H1 (cell line): Measurements from ENCODE around the gene SLC6A17. TPM values are rescaled to one million over a fixed set of nuclear protein-coding genes. Genes with fewer than 3 reads are reported as not detected.

Experiments used
- CTCF ChIA-PET: fragments of 300-600 bp; sonication (Branson Sonifier 250); formaldehyde crosslinking; loops from one replicate; lab custom pipeline; 2021; ENCODE audit not compliant: partially characterized antibody; lab: Charles Lee
- POLR2A ChIA-PET: fragments of 300-600 bp; sonication (Branson Sonifier 250); formaldehyde crosslinking; loops from one replicate; lab custom pipeline; 2021; ENCODE audit warnings: inconsistent platforms; ENCODE audit not compliant: partially characterized antibody; lab: Charles Lee
- DNase-seq, 2 experiments: peaks; one replicate each; pipeline versions ENCODE4 v3.0.0 to v3.0.0-alpha.2; 2010 to 2022; ENCODE audit warnings: low spot score in 2 of 2, low read depth in 1 of 2, mixed read lengths in 1 of 2
- FAIRE-seq: peaks from 2 replicates; lab custom pipeline; 2011; peaks lifted over from hg19 to GRCh38; lab: Jason Lieb, UNC
- H2AFZ ChIP-seq: 2 replicates; pipeline ENCODE4 v1.8.1; 2012; ENCODE audit warnings: low read length, inconsistent platforms
- H2AK5ac ChIP-seq: 2 replicates; pipeline ENCODE4 v1.6.1; 2013; ENCODE audit warnings: low read depth, low read length
- H2BK120ac ChIP-seq: replicated peaks from 2 replicates; pipeline ENCODE3; 2013; ENCODE audit warnings: low read depth, low read length, inconsistent platforms
- H2BK12ac ChIP-seq: 2 replicates; pipeline ENCODE4 v1.6.1; 2013; ENCODE audit warnings: low read depth, low read length
- H2BK15ac ChIP-seq: 2 replicates; pipeline ENCODE4 v1.6.1; 2013; ENCODE audit warnings: low read length
- H2BK20ac ChIP-seq: 2 replicates; pipeline ENCODE4 v1.6.1; 2013; ENCODE audit warnings: low read length
- H2BK5ac ChIP-seq: 2 replicates; pipeline ENCODE4 v1.6.1; 2013; ENCODE audit warnings: low read depth, low read length
- H3K14ac ChIP-seq: 2 replicates; pipeline ENCODE4 v1.6.1; 2013; ENCODE audit warnings: inconsistent platforms; ENCODE audit not compliant: insufficient read length
- H3K18ac ChIP-seq: 2 replicates; pipeline ENCODE4 v1.6.1; 2013; ENCODE audit warnings: low read length; ENCODE audit errors: extremely low read depth
- H3K23ac ChIP-seq: 2 replicates; pipeline ENCODE4 v1.6.1; 2013; ENCODE audit warnings: inconsistent platforms; ENCODE audit not compliant: insufficient read length
- H3K23me2 ChIP-seq: 2 replicates; pipeline ENCODE4 v1.6.1; 2013; ENCODE audit warnings: low read depth, low read length
- H3K27ac ChIP-seq: 2 replicates; pipeline ENCODE4 v1.6.1; 2011; ENCODE audit warnings: low read depth, low read length, inconsistent platforms
- H3K27me3 ChIP-seq, 4 experiments: replicated peaks in 1 of 4; 1 replicate in 1 of 4; 2 replicates in 3 of 4; pipeline versions ENCODE4 v1.6.1 to v1.8.1; 2011 to 2013; ENCODE audit warnings: low read length in 3 of 4, mild to moderate bottlenecking in 3 of 4, inconsistent platforms in 2 of 4, mixed read lengths in 2 of 4, moderate library complexity in 1 of 4; ENCODE audit not compliant: control insufficient read depth in 3 of 4, insufficient read depth in 3 of 4; ENCODE audit errors: extremely low read depth in 1 of 4
- H3K36me3 ChIP-seq, 4 experiments: 2 replicates each; pipeline versions ENCODE4 v1.6.1 to v1.8.1; 2011 to 2013; ENCODE audit warnings: mild to moderate bottlenecking in 4 of 4, low read length in 3 of 4, moderate library complexity in 2 of 4, control low read depth in 1 of 4, inconsistent platforms in 1 of 4; ENCODE audit not compliant: insufficient read depth in 4 of 4, control insufficient read depth in 2 of 4
- H3K4ac ChIP-seq: replicated peaks from 2 replicates; pipeline ENCODE3; 2013; ENCODE audit warnings: low read length, low read depth, mixed read lengths, inconsistent platforms; ENCODE audit not compliant: insufficient read length
- H3K4me1 ChIP-seq, 4 experiments: replicated peaks in 1 of 4; 1 replicate in 1 of 4; 2 replicates in 3 of 4; pipeline versions ENCODE4 v1.6.1 to v1.8.1; 2011 to 2013; ENCODE audit warnings: low read length in 3 of 4, inconsistent platforms in 2 of 4, mixed read lengths in 1 of 4; ENCODE audit not compliant: insufficient read depth in 4 of 4, control insufficient read depth in 3 of 4
- H3K4me2 ChIP-seq, 2 experiments: 2 replicates each; pipeline versions ENCODE4 v1.6.1 to v1.8.1; 2011 to 2013; ENCODE audit warnings: low read depth in 2 of 2, low read length in 2 of 2, control low read depth in 1 of 2, inconsistent platforms in 1 of 2, mild to moderate bottlenecking in 1 of 2; ENCODE audit not compliant: insufficient read depth in 1 of 2
- H3K4me3 ChIP-seq, 4 experiments: fragments of 200-600, 300-600 bp in 1 of 4; sonication (generic), shearing (Covaris generic), sonication (Bioruptor Twin) in 1 of 4; 2 replicates each; pipeline versions ENCODE4 v1.5.1 to v1.8.1; 2011 to 2016; ENCODE audit warnings: low read length in 4 of 4, low read depth in 3 of 4, control low read depth in 2 of 4, inconsistent platforms in 2 of 4, mild to moderate bottlenecking in 2 of 4, mixed read lengths in 1 of 4, moderate library complexity in 1 of 4; ENCODE audit not compliant: insufficient read depth in 2 of 4; ENCODE audit errors: extremely low read depth in 1 of 4
- H3K56ac ChIP-seq: replicated peaks from 2 replicates; pipeline ENCODE3; 2013; ENCODE audit warnings: low read depth, mild to moderate bottlenecking, mixed read lengths, low read length, inconsistent platforms; ENCODE audit not compliant: insufficient read length
- H3K79me1 ChIP-seq: 2 replicates; pipeline ENCODE4 v1.6.1; 2013; ENCODE audit warnings: low read depth, low read length, control low read depth
- H3K79me2 ChIP-seq, 2 experiments: 2 replicates each; pipeline versions ENCODE4 v1.6.1 to v1.8.1; 2012 to 2013; ENCODE audit warnings: low read length in 2 of 2, mild to moderate bottlenecking in 2 of 2, inconsistent platforms in 1 of 2; ENCODE audit not compliant: insufficient read depth in 2 of 2, control insufficient read depth in 1 of 2
- H3K9ac ChIP-seq, 4 experiments: replicated peaks in 1 of 4; 1 replicate in 1 of 4; 2 replicates in 3 of 4; pipeline versions ENCODE4 v1.6.1 to v1.8.1; 2011 to 2013; ENCODE audit warnings: low read depth in 3 of 4, low read length in 3 of 4, control low read depth in 2 of 4, mild to moderate bottlenecking in 2 of 4, moderate library complexity in 2 of 4, inconsistent platforms in 1 of 4; ENCODE audit errors: extremely low read depth in 1 of 4
- H3K9me3 ChIP-seq, 2 experiments: 2 replicates each; pipeline versions ENCODE4 v1.6.1 to v1.8.1; 2012 to 2013; ENCODE audit warnings: mild to moderate bottlenecking in 2 of 2, moderate library complexity in 2 of 2, control low read depth in 1 of 2, inconsistent platforms in 1 of 2, low read depth in 1 of 2, low read length in 1 of 2, mixed read lengths in 1 of 2; ENCODE audit not compliant: insufficient read depth in 2 of 2
- H4K20me1 ChIP-seq, 2 experiments: replicated peaks in 1 of 2; 2 replicates each; pipeline versions ENCODE3 to v1.8.1; 2011 to 2013; ENCODE audit warnings: inconsistent platforms in 2 of 2, low read length in 2 of 2, mild to moderate bottlenecking in 1 of 2; ENCODE audit not compliant: insufficient read depth in 2 of 2, control insufficient read depth in 1 of 2
- H4K5ac ChIP-seq: 2 replicates; pipeline ENCODE4 v1.6.1; 2013; ENCODE audit warnings: low read length, low read depth, mixed read lengths, inconsistent platforms; ENCODE audit not compliant: insufficient read length
- H4K8ac ChIP-seq: 2 replicates; pipeline ENCODE4 v1.8.0; 2013; ENCODE audit warnings: mild to moderate bottlenecking, moderate library complexity, low read length, inconsistent platforms; ENCODE audit not compliant: insufficient read depth; ENCODE audit errors: extremely low read depth
- H4K91ac ChIP-seq: replicated peaks from 2 replicates; pipeline ENCODE3; 2013; ENCODE audit warnings: low read length, mixed read lengths, inconsistent platforms; ENCODE audit not compliant: insufficient read length
- ATF2 ChIP-seq: IDR thresholded peaks from 2 replicates; pipeline ENCODE4 v1.6.1; 2012; ENCODE audit warnings: low read length, inconsistent platforms
- EP300 ChIP-seq, 2 experiments: IDR thresholded peaks; 1 replicate in 1 of 2; 2 replicates in 1 of 2; pipeline ENCODE4 v1.6.1; 2011 to 2012; ENCODE audit warnings: low read depth in 2 of 2, low read length in 2 of 2, mild to moderate bottlenecking in 2 of 2, borderline replicate concordance in 1 of 2, inconsistent platforms in 1 of 2, moderate library complexity in 1 of 2
- MAX ChIP-seq: IDR thresholded peaks from 2 replicates; pipeline ENCODE4 v1.6.1; 2012; ENCODE audit warnings: inconsistent platforms
- SP1 ChIP-seq: IDR thresholded peaks from 2 replicates; pipeline ENCODE4 v1.6.1; 2011; ENCODE audit warnings: low read depth, low read length
- SP4 ChIP-seq: IDR thresholded peaks from 2 replicates; pipeline ENCODE4 v1.6.1; 2012; ENCODE audit warnings: low read length, inconsistent platforms
- polyA plus RNA-seq, 7 experiments: library from polyadenylated mRNA; depleted of rRNA in 3 of 7; stranded (reverse) in 5 of 7; unstranded in 2 of 7; fragments of >200 nt in 5 of 7; fragments of 200-250 nt in 2 of 7; gene quantifications; 1 replicate in 5 of 7; 2 replicates in 1 of 7; 4 replicates in 1 of 7; pipeline versions ENCODE4 v1.2.1 to v1.2.3, GENCODE V29; 2011 to 2013; ENCODE audit warnings: missing spikeins in 2 of 7, mixed read lengths in 2 of 7
- total RNA-seq: library from RNA; stranded (reverse); fragmentation: NEBNext Ultra II Directional; extraction: Animal tissue kit (Norgen Biotek cat#: 25700); gene quantifications from 2 replicates; pipeline ENCODE4 v1.2.1, GENCODE V29; 2021

Gene SLC6A17
- total and polyA plus RNA-seq, 2 of the 8 experiments (the other 6 are each of a cell fraction or from before 2014, with no cell fraction given), result 0.15 to 0.28 TPM

- H3K4ac ChIP-seq, result no peak overlapping the region
- no peak overlapping the region; the same call in 1 of the 2 replicates for H4K8ac ChIP-seq
- H2BK120ac ChIP-seq, result no peak overlapping the region
- CTCF ChIA-PET, result interaction anchor here (1.0 to 3.6 kb wide), 11 partner anchors 9 to 329 kb away, joined by 3 to 19 read pairs (median 5); no protein-coding TSS in a partner anchor
- no peak overlapping the region for H3K14ac ChIP-seq
- no peak overlapping the region for H3K4me2 ChIP-seq
- no peak overlapping the region for H2AFZ ChIP-seq
- H3K23ac ChIP-seq, result no peak overlapping the region
- H3K9ac ChIP-seq, result no peak overlapping the region
- peaks cover 0 to 6% (median 0%) of the 10 kb centered on the region in 4 experiments; a peak in 1 of 8 replicates for H3K36me3 ChIP-seq
- no peaks in the 10 kb centered on the region for H3K79me2 ChIP-seq
- H2AK5ac ChIP-seq, result no peak overlapping the region
- no peak for DNase-seq
- peaks cover 12% of the 10 kb centered on the region; the same call in 1 of the 2 replicates for H3K23me2 ChIP-seq
- no peak overlapping the region for H3K56ac ChIP-seq
- H3K9me3 ChIP-seq, result no peaks in the 10 kb centered on the region
- no peak overlapping the region for H3K27ac ChIP-seq
- H3K4me1 ChIP-seq, result peaks cover 0 to 5% (median 2%) of the 10 kb centered on the region in 4 experiments; a peak in 3 of 7 replicates
- no peak overlapping the region for H3K4me3 ChIP-seq
- H4K20me1 ChIP-seq, result peaks cover 5 to 8% of the 10 kb centered on the region in 2 experiments
- POLR2A ChIA-PET, result no interaction called here
- H2BK20ac ChIP-seq, result no peak overlapping the region
- no peak overlapping the region for H4K91ac ChIP-seq
- no peak overlapping the region for H4K5ac ChIP-seq
- H2BK15ac ChIP-seq, result no peak overlapping the region
- H3K79me1 ChIP-seq, result no peaks in the 10 kb centered on the region
- TF ChIP-seq ATF2 (no peak), EP300 (IDR thresholded peaks at IDR 0.05; ENCODE audit: borderline replicate concordance in 1 of 2, low read depth in 2 of 2, low read length in 2 of 2) (no peak), MAX (no peak), SP4 (no peak), SP1 (no peak)
- no peak overlapping the region for H3K18ac ChIP-seq
- FAIRE-seq, result no peak
- no peak overlapping the region for H2BK5ac ChIP-seq
- H2BK12ac ChIP-seq, result no peak overlapping the region
- peaks cover 37 to 69% (median 58%) of the 10 kb centered on the region in 4 experiments for H3K27me3 ChIP-seq
Measured at GRCh38 chr1:110153407-110153950, 3.2 kb downstream of the SLC6A17 start.
